ENCODE measurements around the gene ANKRD10.
"Not testable (repeated sequence)": the region's sequence is repeated elsewhere in the genome, so short reads cannot be mapped to it uniquely, and the experiment has no call there.

Gene ANKRD10

DNA sequence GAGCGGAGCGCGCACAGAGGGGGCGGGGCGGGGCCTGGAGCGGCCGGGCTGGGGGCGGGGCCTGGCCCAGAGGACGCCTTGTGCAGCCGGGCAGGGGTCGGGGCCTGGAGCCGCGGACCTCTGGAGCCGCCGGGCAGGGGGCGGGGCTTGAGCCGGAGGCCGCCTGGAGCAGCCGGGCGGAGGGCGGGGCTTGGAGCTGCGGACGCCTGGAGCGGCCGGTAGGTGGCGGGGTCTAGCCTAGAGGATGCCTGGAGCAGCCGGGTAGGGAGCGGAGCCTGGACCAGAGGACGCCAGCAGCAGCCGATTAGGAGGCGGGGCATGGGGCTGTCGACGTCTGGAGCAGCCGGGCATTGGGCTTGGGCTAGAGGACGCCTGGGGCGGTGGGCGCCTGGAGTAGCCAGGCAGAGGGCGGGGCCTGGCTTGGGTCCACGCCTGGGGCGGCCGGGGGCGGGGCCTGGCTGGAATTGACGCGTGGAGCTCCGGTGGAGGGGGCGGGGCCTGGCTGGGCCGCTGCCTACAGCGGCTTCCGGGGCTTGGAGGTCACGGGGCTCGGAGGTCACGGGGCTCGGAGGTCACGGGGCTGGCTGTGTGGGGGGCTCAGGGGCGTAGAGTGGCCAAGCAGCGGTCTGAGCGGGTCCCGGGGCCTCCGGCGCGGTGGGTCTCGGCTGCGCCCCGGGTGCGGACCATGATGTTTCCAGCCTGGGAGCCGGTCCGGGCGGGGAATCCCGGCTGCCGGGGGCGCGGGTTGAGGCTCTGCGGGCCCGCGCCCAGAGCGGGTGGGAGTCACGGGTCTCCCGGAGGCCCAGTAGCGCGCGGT, at the start of gene ANKRD10:
Gene ANKRD10, minus strand, starts transcription at position 13 of the 817 bp plus-strand sequence. CDS start 135 bp downstream, outside the sequence.
- DNase-seq = peak; percentile 93

DNA sequence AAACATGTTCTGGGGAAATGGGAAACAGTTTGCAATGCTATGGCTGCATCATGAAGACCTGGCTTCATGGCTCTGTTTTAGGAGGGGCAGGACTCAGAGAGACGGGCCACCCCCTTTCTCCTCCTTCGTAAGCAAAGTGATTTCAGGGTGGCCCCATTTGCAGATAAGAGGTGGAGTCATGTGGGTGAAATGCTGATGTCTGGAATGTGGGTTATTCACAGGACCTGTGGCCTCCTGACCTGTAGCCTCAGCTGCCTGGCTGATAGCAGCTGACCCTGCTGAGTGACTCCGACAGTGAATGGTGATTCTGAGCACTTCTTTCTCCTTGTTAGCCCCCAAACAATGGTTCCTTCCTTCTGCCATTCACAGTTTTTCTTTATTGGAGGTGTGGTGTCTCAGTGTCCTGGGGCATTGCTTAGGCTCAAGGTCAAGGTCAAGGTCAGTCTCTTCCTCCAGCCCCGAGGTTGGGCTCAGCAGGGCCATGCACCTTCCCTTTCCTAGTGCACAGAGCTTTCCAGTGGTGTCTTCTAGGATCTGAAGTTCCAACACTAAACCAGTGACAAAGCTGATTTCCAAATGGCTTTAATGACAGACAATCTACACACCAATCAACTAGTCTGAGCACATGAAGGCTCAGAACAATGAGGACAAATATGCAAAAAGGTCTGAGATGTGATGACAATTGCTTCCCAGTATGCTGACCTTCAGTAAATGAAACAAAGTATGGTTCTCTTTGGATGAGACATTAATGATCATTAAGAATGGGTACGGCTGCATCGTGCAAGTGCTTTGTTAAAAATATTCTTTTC, 49.6 kb upstream of the ANKRD10 start:
- DNase-seq = no peak

GRCh38 chr13:110963554-110963970, 48.7 kb upstream of the ANKRD10 start:
- DNase-seq = no peak

DNA sequence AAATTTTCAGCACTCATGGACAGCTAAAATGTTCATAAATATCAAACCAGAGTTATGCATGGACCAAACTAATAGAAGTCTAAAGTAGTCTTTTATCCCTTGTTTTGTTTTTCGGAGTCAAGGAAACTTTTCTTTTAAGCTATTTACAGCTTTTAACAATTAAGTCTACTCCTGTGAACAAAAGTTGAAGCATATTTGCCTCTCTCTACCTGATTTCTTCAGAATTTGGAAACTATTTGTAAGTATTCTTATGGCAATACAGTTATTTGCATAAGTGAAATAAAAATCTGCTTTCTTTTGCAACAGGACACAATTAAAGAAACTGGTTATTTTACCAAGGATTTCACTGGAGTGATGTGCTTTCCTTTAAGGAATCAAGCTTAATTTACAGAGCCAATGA, 47.1 kb upstream of the ANKRD10 start:
- DNase-seq = no peak

DNA sequence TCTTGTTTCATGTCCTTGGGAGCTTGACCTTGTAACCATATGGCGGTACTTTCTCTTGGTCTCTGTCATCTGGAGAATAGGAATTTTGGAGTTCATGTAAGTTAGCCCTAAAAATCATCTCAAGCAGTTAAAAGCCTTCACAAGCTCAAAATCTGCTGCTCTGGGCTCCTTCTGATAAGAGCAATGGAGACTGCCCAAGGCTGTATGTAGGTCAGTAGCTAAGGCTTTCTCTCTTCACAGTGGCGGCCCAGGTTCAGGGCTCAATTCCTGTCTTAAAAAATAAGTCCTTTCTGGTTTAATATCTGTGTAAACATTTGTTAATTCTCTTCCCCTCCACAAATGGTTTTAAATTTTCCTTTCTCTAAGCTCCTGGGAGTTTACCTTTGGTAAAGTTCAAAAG, 45.3 kb upstream of the ANKRD10 start:
- no peak for DNase-seq

- no peak for DNase-seq
These were observed 43.1 kb upstream of the ANKRD10 start for GRCh38 chr13:110957931-110958330.

GRCh38 chr13:110957181-110957884, 42.5 kb upstream of the ANKRD10 start:
- no peak for DNase-seq

GRCh38 chr13:110956216-110956615, 41.3 kb upstream of the ANKRD10 start:
- DNase-seq = not testable (repeated sequence)

- DNase-seq = not testable (repeated sequence)
These were observed 40.7 kb upstream of the ANKRD10 start for GRCh38 chr13:110955608-110956007.

DNA sequence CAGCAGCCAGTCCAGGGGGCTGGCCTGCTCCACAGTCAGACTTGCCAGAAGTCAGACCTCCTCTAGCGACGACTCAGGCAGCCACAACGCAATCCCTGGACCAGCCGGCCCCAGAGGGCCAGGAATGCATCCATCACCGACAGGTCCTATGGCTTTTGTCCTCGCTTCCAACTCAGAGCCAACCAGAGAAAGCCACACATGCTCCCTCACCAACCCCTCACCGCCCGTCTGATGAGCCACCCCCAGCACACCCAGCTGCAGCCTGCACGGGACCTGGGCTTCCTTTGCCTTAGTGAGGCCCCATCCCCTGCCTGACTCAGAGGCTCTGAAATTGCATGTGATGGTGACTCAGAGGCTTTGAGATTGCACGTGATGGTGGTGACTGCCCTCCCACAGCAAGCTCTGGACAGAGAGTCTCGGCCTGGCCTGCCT, 40.2 kb upstream of the ANKRD10 start:
- not testable (repeated sequence) for DNase-seq

GRCh38 chr13:110954533-110954920, 39.7 kb upstream of the ANKRD10 start:
- not testable (repeated sequence) for DNase-seq

DNA sequence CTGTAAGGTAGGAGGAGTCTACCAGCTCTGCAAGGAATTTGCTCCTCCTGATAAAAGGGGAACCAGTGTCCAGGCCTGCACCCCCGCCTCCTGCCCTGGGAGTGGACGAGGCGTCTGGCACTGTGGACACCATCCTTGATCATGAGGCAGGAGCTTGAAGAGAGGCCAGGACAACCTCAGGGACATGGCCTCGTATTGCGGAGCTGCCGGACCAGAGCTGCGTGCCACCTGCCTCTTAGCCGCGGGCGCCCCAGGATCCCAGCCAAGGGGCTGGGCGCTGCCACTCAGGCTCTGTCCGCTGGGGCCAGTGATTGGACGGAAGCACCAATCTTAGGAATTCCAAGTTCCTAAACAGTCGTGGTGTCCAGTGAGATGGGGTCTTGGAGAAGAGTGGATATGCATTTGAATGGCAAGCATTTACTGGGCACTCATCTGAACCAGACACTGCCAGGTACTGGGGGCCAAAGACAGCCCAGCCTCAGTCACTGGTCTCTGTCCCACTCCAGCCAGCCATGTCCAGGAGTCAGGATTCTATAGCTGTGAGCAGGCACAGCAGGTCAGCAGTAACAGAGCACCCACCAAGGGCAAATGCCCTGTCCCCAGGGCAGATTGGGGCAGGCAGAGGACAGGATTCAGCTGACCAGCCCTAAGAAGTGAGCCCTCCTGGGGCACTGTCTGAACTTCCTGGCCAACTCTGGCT, 39.1 kb upstream of the ANKRD10 start:
- DNase-seq = no peak

DNA sequence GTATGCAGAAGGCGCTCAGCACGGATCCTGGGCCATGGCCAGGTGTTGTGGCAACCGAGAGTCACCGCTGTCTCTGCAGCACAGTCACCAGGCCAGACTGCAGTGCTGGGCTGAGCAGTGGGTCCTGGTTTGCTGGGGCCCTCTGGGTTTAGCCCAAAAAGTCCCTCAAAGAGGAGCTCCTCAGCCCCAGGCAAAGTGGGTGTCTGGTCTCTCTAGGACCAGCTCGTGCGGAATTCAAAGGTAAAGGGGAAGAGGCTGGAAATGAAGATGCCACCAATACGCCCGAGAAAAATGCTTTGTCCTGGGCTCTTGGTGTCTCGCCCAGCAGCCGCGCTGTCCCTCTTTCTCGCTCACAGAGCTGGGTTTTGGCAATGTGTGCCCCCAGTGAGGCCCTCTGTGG, 38.5 kb upstream of the ANKRD10 start:
- DNase-seq = no peak

- DNase-seq = not testable (repeated sequence)
These were observed 37.3 kb upstream of the ANKRD10 start for GRCh38 chr13:110952135-110952534.

DNA sequence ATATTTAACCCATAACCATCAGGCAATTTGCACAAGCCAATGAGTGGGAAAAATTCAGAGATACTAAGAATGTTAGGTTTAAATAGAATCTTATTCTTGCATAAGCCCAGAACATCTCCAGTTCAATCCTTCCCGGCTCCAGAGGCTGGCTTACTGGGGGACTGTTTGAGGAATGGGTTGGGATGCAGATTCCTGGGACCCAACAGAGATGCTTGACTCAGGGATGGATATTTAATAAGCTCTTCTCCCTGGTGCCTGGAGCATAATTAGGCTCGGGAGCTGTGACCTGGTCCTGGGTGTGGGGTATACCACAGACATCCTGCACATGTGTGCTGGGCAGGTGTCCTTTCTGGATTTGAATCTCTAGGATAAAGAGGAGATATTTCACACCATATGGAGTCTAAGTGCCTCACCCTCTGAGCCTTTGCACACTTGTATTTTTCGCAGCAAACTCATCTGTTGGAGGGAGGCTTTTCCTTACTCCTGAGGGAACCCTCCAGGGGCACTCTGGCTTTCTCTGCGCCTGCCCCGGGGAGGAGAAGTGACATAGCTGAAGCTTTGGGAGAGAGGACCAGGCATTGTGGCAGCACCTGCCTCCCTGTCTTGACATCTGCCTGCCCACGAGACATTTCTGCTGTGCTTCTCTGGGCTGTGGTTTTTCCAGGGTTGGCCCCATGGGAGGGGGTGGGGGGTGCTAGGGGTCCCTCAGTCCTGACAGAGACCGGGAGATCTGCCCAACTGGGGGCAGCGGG, 36.1 kb upstream of the ANKRD10 start:
- peak; percentile 4 for DNase-seq

GRCh38 chr13:110950356-110950755, 35.5 kb upstream of the ANKRD10 start:
- no peak for DNase-seq

- no peak for DNase-seq
These were observed 34.8 kb upstream of the ANKRD10 start for GRCh38 chr13:110949628-110950027.

DNA sequence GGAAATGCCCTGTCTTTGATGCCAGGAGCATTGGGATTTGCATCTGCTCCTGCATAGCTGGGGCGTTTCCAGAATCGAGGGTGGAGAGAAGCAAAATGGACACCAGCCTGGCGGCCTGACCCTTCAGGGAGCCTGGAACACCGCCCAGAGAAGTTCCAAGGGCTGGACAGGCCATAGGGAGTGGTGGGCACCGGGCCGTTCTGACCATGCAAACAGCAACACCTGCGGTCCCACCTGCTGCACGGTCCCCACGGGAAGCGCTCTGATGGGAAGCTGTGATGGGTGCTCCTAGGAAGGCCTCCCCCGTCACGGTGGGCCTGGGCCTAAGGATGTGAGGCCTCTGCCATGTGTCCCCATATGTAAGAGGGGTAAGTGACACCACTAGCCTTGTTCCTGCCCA, 34.2 kb upstream of the ANKRD10 start:
- no peak for DNase-seq

DNA sequence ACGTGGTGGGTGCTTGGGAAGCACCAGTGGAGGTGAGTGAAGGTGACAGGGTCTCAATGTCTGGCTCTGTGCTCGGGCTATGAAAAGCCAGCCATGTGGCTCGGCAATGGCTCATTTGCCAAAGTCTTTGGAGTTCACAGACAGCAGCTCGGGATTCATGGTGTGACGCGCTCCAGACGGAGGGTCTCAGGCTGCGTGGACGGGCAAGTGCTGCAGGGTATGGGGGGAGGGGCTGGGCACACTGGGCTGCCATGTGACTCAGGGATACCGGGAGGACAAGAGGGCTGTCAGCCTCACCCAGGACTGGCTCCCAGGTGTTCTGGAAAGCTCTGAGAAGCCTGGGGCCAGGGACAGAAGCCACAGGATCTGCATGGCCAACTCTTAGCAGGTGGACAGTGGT, 32.5 kb upstream of the ANKRD10 start:
- not testable (repeated sequence) for DNase-seq

DNA sequence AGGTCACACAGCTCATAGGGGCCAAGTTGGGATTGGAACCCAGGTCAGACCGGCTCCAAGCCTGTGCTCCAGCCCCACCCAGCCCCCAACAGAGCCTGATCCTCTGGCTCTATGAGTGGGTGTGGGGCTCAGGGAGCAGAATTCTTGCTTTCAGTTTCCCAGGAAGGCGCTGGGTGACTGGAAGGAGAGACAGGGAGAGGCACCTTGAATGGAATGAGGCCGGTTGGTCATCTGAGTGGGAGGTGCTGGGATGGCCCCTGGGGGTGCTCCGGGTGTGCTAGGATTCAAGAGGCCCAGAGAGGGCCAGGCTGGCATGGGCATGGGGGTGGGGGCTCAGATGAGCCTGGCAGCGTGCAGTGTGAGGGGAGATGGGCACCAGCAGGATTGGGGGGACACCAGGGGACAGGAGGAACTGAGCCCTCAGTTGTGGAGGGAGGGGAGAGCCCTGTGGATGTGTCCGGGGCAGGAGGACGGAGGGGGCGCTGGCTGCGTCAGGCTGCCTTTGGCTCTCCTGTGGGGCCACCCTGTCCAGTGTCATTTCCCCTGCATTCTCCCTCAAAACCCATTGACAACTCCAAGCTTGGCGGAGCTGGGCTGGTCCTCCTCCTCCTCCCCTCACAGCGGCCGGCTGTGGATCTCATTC, 31.2 kb upstream of the ANKRD10 start:
- no peak for DNase-seq

All from NCI-H2171 (cell line).